DND-41 (cell line): ENCODE measurements around the gene COL6A5.

Experiments
- ATAC-seq: fragments of 200-7000 bp; cut with Tn5 transposase; 3 replicates; pipeline ENCODE4 v1.9.1; 2021; ENCODE audit warnings: low read depth; ENCODE audit not compliant: insufficient read depth
- DNase-seq: peaks from one replicate; pipeline ENCODE4 v3.0.0-alpha.2; 2020
- H2AFZ ChIP-seq: 2 replicates; pipeline ENCODE4 v1.6.0; 2012; ENCODE audit warnings: low read depth, low read length
- H3K27ac ChIP-seq: 2 replicates; pipeline ENCODE4 v1.5.1; 2012; ENCODE audit warnings: low read length, inconsistent platforms
- H3K27me3 ChIP-seq: fragments of 200-600 bp; sonication (generic); 2 replicates; pipeline ENCODE4 v1.6.0; 2012; ENCODE audit warnings: low read length, mild to moderate bottlenecking, inconsistent platforms; ENCODE audit not compliant: insufficient read depth, poor library complexity
- H3K36me3 ChIP-seq: 2 replicates; pipeline ENCODE4 v1.5.1; 2012; ENCODE audit warnings: low read length, inconsistent platforms; ENCODE audit not compliant: insufficient read depth
- H3K4me1 ChIP-seq: 2 replicates; pipeline ENCODE4 v1.5.1; 2012; ENCODE audit warnings: mild to moderate bottlenecking, low read length; ENCODE audit not compliant: insufficient read depth
- H3K4me2 ChIP-seq: 2 replicates; pipeline ENCODE4 v1.6.0; 2012; ENCODE audit warnings: mild to moderate bottlenecking, moderate library complexity, low read length, inconsistent platforms; ENCODE audit not compliant: insufficient read depth
- H3K4me3 ChIP-seq, 2 experiments: fragments of 200-600 bp in 1 of 2; shearing (Covaris generic) in 1 of 2; 2 replicates each; pipeline ENCODE4 v1.5.1; 2012 to 2016; ENCODE audit warnings: inconsistent platforms in 2 of 2, low read length in 2 of 2, mild to moderate bottlenecking in 2 of 2, low read depth in 1 of 2, moderate library complexity in 1 of 2
- H3K79me2 ChIP-seq: 2 replicates; pipeline ENCODE4 v1.6.0; 2012; ENCODE audit warnings: low read length, inconsistent platforms; ENCODE audit not compliant: insufficient read depth
- H3K9ac ChIP-seq: 2 replicates; pipeline ENCODE4 v1.6.0; 2012; ENCODE audit warnings: low read depth, mild to moderate bottlenecking, inconsistent platforms, low read length, moderate library complexity
- H3K9me3 ChIP-seq: 2 replicates; pipeline ENCODE4 v1.5.1; 2012; ENCODE audit warnings: low read length, moderate library complexity, mild to moderate bottlenecking, inconsistent platforms; ENCODE audit not compliant: insufficient read depth, severe bottlenecking
- H4K20me1 ChIP-seq: 2 replicates; pipeline ENCODE4 v1.6.0; 2012; ENCODE audit warnings: low read length; ENCODE audit not compliant: insufficient read depth
- EZH2 ChIP-seq: IDR thresholded peaks from 3 replicates; pipeline ENCODE4 v1.6.1; 2012; ENCODE audit warnings: borderline replicate concordance, low read depth, mild to moderate bottlenecking, moderate library complexity, low read length, inconsistent platforms; ENCODE audit not compliant: severe bottlenecking
- TF ChIP-seq, protein P1 (sequence below): IDR thresholded peaks from 2 replicates; pipeline ENCODE4 v1.5.1; 2012; ENCODE audit warnings: borderline replicate concordance, low read length, moderate library complexity, mild to moderate bottlenecking; ENCODE audit not compliant: poor library complexity, severe bottlenecking; ENCODE audit errors: extremely low read depth

The COL6A5 gene

DNA sequence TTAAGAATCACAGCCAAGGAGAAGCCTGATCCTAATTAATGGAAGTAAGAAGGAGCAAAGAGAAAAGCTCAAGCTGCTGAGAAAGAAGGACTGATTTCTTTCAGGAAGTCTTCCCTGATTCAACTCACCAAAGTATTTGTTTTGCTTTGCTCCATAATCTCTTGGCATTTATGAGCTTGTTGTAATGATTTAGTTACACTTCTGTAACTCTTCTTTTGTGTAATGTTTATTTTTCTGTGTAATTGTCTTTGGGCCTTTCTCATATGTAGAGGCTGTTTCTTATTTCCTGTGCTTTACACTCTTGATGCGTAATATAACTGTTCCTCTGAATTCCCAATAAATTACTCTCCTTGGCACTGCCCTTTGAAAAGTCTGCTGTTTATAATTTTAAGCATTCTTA lies 80.0 kb downstream of the COL6A5 start:
- Histone ChIP-seq H3K9ac (no peak overlapping the region), H3K27me3 (peaks cover 15% of the 10 kb centered on the region), H3K4me2 (no peak overlapping the region), H4K20me1 (no peaks in the 10 kb centered on the region), H2AFZ (no peak overlapping the region), H3K36me3 (no peaks in the 10 kb centered on the region), H3K9me3 (no peaks in the 10 kb centered on the region), H3K4me3 (no peak overlapping the region), H3K4me1 (no peaks in the 10 kb centered on the region), H3K79me2 (no peaks in the 10 kb centered on the region), H3K27ac (no peak overlapping the region)
- TF ChIP-seq, protein P1, sequence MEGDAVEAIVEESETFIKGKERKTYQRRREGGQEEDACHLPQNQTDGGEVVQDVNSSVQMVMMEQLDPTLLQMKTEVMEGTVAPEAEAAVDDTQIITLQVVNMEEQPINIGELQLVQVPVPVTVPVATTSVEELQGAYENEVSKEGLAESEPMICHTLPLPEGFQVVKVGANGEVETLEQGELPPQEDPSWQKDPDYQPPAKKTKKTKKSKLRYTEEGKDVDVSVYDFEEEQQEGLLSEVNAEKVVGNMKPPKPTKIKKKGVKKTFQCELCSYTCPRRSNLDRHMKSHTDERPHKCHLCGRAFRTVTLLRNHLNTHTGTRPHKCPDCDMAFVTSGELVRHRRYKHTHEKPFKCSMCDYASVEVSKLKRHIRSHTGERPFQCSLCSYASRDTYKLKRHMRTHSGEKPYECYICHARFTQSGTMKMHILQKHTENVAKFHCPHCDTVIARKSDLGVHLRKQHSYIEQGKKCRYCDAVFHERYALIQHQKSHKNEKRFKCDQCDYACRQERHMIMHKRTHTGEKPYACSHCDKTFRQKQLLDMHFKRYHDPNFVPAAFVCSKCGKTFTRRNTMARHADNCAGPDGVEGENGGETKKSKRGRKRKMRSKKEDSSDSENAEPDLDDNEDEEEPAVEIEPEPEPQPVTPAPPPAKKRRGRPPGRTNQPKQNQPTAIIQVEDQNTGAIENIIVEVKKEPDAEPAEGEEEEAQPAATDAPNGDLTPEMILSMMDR: no peak
- TF ChIP-seq EZH2: no peak
- ATAC-seq (no peak), DNase-seq (no peak)

DNA sequence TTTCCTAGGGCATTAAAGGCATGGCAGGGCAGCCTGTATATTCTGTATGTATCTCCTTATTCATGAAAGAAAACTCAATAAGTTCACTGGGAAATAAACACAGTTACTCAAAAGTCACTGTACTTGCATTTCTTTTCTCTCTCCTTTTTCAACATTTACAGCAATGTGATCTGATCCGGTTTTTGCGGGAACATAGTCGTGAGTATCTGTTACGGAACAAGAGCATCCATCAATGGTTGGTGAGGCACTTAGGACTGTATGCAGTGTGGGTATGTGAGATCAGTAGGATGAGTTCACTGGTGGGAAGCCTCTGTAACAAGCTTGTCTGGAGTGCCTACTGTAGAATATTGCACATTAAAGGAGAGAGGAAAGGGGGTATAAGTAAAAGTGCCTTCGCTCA lies 80.7 kb downstream of the COL6A5 start:
- TF ChIP-seq, protein P1: no peak
- no peak for TF ChIP-seq EZH2
- no peak for DNase-seq

GRCh38 chr3:130428871-130429712 lies 83.6 kb downstream of the COL6A5 start:
- H3K9me3 ChIP-seq: no peaks in the 10 kb centered on the region
- no peak overlapping the region for H3K27ac ChIP-seq
- no peak for ATAC-seq
- no peak overlapping the region for H3K4me3 ChIP-seq
- no peaks in the 10 kb centered on the region for H4K20me1 ChIP-seq
- H3K4me2 ChIP-seq: no peak overlapping the region
- DNase-seq: no peak
- H3K79me2 ChIP-seq: no peaks in the 10 kb centered on the region
- H3K9ac ChIP-seq: no peak overlapping the region
- peaks cover 18% of the 10 kb centered on the region for H3K27me3 ChIP-seq
- no peak overlapping the region for H2AFZ ChIP-seq
- H3K36me3 ChIP-seq: no peaks in the 10 kb centered on the region
- H3K4me1 ChIP-seq: no peaks in the 10 kb centered on the region
- TF ChIP-seq, protein P1: no peak
- no peak for TF ChIP-seq EZH2

More for the DNA sequence above, 80.7 kb downstream of the COL6A5 start:
- Histone ChIP-seq H3K27ac (no peak overlapping the region), H3K4me1 (no peaks in the 10 kb centered on the region), H3K9me3 (no peaks in the 10 kb centered on the region), H3K4me2 (no peak overlapping the region), H2AFZ (no peak overlapping the region), H4K20me1 (no peaks in the 10 kb centered on the region), H3K9ac (no peak overlapping the region), H3K4me3 (no peak overlapping the region), H3K27me3 (peaks cover 18% of the 10 kb centered on the region), H3K36me3 (no peaks in the 10 kb centered on the region), H3K79me2 (no peaks in the 10 kb centered on the region)
- ATAC-seq: no peak
